ENCODE measurements around the gene TTC7B. TPM values are rescaled to one million over a fixed set of nuclear protein-coding genes. Genes with fewer than 3 reads are reported as not detected.

Gene TTC7B
- total RNA-seq, 1 experiment from 2014 or later: 40.9 TPM

DNA sequence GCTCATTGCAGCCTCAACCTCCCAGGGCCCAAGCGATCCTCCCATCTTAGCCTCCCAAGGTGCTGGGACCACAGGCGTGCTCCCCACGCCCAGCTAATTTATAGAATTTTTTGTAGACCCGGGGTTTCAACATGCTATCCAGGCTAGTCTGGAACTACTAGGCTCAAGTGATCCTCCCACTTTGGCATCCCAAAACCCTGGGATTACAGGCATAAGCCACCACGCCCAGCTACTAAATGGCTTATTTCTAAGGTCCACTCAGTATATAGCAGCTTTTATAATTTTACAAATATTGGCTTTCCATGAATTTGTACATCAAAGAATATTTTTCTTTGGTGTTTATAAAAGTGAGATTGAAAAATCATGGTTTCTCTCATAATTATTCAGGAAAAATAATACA, 167.8 kb downstream of the TTC7B start:
- Histone ChIP-seq H3K4me3 (ENCODE audit: low read depth in 2 of 2, low read length in 2 of 2) (no peak overlapping the region), H3K27ac (ENCODE audit: low read length) (no peak overlapping the region), H3K27me3 (ENCODE audit: control insufficient read depth, insufficient read depth, low read length) (no peaks in the 10 kb centered on the region), H3K4me1 (ENCODE audit: control insufficient read depth, insufficient read depth, low read length) (no peaks in the 10 kb centered on the region), H3K36me3 (ENCODE audit: control insufficient read depth, insufficient read depth, low read length) (no peaks in the 10 kb centered on the region), H3K9me3 (ENCODE audit: control insufficient read depth, insufficient read depth, low read depth, low read length) (no peaks in the 10 kb centered on the region)
- POLR2A ChIA-PET: no interaction called here
- DNase-seq (ENCODE audit: low read depth, low spot score) (no peak), ATAC-seq (no peak)
- intact Hi-C loops (cut with micrococcal nuclease; ENCODE audit: unreplicated experiment) (no loop called here), in situ Hi-C loops (cut with HindIII; ENCODE audit: low pct_unique_long_range_greater_than_20kb, low sequenced_read_pairs) (no loop called here)
- CTCF ChIA-PET: interaction anchor here (0.6 to 0.7 kb wide), 2 partner anchors 46 to 360 kb away, joined by 3 to 4 read pairs; no protein-coding TSS in a partner anchor
- BruUV-seq (replicated peaks): no TSS peak
- TF ChIP-seq SIN3A (IDR thresholded peaks at IDR 0.05; ENCODE audit: borderline replicate concordance, insufficient read depth, low read depth, low read length) (no peak), TCF7L2 (IDR thresholded peaks at IDR 0.05; ENCODE audit: low read depth, low read length) (no peak), POLR2AphosphoS5 (IDR thresholded peaks at IDR 0.05; ENCODE audit: low read depth, low read length) (no peak)
- TF ChIP-seq, protein P1, sequence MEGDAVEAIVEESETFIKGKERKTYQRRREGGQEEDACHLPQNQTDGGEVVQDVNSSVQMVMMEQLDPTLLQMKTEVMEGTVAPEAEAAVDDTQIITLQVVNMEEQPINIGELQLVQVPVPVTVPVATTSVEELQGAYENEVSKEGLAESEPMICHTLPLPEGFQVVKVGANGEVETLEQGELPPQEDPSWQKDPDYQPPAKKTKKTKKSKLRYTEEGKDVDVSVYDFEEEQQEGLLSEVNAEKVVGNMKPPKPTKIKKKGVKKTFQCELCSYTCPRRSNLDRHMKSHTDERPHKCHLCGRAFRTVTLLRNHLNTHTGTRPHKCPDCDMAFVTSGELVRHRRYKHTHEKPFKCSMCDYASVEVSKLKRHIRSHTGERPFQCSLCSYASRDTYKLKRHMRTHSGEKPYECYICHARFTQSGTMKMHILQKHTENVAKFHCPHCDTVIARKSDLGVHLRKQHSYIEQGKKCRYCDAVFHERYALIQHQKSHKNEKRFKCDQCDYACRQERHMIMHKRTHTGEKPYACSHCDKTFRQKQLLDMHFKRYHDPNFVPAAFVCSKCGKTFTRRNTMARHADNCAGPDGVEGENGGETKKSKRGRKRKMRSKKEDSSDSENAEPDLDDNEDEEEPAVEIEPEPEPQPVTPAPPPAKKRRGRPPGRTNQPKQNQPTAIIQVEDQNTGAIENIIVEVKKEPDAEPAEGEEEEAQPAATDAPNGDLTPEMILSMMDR (IDR thresholded peaks at IDR 0.05): no peak
- TF ChIP-seq, protein P2, sequence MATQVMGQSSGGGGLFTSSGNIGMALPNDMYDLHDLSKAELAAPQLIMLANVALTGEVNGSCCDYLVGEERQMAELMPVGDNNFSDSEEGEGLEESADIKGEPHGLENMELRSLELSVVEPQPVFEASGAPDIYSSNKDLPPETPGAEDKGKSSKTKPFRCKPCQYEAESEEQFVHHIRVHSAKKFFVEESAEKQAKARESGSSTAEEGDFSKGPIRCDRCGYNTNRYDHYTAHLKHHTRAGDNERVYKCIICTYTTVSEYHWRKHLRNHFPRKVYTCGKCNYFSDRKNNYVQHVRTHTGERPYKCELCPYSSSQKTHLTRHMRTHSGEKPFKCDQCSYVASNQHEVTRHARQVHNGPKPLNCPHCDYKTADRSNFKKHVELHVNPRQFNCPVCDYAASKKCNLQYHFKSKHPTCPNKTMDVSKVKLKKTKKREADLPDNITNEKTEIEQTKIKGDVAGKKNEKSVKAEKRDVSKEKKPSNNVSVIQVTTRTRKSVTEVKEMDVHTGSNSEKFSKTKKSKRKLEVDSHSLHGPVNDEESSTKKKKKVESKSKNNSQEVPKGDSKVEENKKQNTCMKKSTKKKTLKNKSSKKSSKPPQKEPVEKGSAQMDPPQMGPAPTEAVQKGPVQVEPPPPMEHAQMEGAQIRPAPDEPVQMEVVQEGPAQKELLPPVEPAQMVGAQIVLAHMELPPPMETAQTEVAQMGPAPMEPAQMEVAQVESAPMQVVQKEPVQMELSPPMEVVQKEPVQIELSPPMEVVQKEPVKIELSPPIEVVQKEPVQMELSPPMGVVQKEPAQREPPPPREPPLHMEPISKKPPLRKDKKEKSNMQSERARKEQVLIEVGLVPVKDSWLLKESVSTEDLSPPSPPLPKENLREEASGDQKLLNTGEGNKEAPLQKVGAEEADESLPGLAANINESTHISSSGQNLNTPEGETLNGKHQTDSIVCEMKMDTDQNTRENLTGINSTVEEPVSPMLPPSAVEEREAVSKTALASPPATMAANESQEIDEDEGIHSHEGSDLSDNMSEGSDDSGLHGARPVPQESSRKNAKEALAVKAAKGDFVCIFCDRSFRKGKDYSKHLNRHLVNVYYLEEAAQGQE (IDR thresholded peaks at IDR 0.05; ENCODE audit: insufficient read depth in 1 of 2, low read depth in 2 of 2, low read length in 1 of 2): no peak

DNA sequence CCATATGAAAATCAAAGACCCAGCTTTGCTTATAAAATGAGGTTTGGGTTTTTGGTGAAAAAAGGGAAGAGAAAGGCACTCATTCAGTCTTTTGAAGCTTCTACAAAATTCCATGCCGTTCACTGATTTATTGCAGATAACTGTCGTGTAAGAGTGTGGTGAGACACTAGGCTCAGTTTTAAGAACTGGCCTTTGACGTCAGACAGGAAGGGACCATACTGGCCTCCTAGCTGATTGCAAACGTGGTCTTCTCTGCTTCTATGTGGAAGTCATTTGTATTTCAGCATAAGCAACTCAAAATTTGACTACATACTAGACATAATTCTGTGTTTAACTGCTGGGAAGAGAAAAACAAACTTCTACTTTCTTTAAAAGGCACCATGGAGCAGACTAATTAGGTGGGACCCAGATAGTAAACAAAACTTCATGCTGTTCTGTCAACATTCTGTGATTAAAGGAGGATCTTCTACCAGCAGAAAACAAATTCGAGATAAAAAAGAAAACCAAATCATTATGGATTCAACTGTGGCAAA, 168.7 kb downstream of the TTC7B start:
- H3K36me3 ChIP-seq (ENCODE audit: control insufficient read depth, insufficient read depth, low read length): no peaks in the 10 kb centered on the region

More for the DNA sequence above, 168.7 kb downstream of the TTC7B start:
- DNase-seq (ENCODE audit: low read depth, low spot score): no peak
- ChIA-PET POLR2A (no interaction called here), CTCF (no interaction called here)
- intact Hi-C loops (cut with micrococcal nuclease; ENCODE audit: unreplicated experiment) (no loop called here), in situ Hi-C loops (cut with HindIII; ENCODE audit: low pct_unique_long_range_greater_than_20kb, low sequenced_read_pairs) (no loop called here)
- H3K4me1 ChIP-seq (ENCODE audit: control insufficient read depth, insufficient read depth, low read length): no peaks in the 10 kb centered on the region
- no peak overlapping the region for H3K4me3 ChIP-seq (ENCODE audit: low read depth in 2 of 2, low read length in 2 of 2)
- H3K27me3 ChIP-seq (ENCODE audit: control insufficient read depth, insufficient read depth, low read length): no peaks in the 10 kb centered on the region
- TF ChIP-seq, protein P1 (IDR thresholded peaks at IDR 0.05): no peak
- TF ChIP-seq, protein P2 (IDR thresholded peaks at IDR 0.05; ENCODE audit: insufficient read depth in 1 of 2, low read depth in 2 of 2, low read length in 1 of 2): no peak
- no TSS peak for BruUV-seq (replicated peaks)
- H3K9me3 ChIP-seq (ENCODE audit: control insufficient read depth, insufficient read depth, low read depth, low read length): no peaks in the 10 kb centered on the region
- H3K27ac ChIP-seq (ENCODE audit: low read length): no peak overlapping the region
- ATAC-seq: no peak
